ENCODE data around the gene CLDN20. TPM values are rescaled to one million over a fixed set of nuclear protein-coding genes. Genes with fewer than 3 reads are reported as not detected.

Gene CLDN20
- total and polyA plus RNA-seq, 2 of the 4 experiments (the other 2 are of a cell fraction), result not detected

DNA sequence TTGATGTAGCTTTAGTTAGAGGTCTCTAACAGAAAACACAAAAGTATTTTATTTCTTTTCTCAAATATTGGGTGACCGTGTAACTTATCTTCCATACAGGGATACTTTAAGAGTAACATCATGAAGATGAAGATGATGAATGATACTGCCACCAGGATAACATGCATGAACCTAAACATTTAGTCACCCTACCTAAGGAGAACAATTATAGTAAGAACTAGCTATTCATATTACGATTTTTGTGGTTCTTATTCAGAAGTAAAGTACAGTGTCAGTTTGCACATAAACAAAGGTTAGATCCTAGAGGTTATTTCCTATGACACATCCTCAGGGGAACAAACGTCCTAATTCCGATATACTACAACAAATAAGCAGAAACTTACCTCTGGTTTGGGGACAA is 21.0 kb downstream of the CLDN20 start:
- ATAC-seq (ENCODE audit: low read depth), result no peak
- no peak overlapping the region for H3K27ac ChIP-seq (ENCODE audit: insufficient read depth, low read length)
- CTCF ChIA-PET, result no interaction called here
- no peak overlapping the region for H2BK20ac ChIP-seq (ENCODE audit: low read depth, low read length)
- no peak overlapping the region for H2BK120ac ChIP-seq (ENCODE audit: low read depth, low read length)
- dilution Hi-C loops (cut with HindIII; ENCODE audit: low sequenced_read_pairs, unreplicated experiment), result no loop called here
- H4K8ac ChIP-seq (ENCODE audit: low read depth in 2 of 2, low read length in 2 of 2), result no peak overlapping the region
- peaks cover 18% of the 10 kb centered on the region for H3K36me3 ChIP-seq (ENCODE audit: control insufficient read depth, insufficient read depth, low read length)
- intact Hi-C loops (cut with micrococcal nuclease), result no loop called here
- no peak overlapping the region for H4K91ac ChIP-seq (ENCODE audit: insufficient read depth, low read depth, low read length)
- no peak overlapping the region for H4K5ac ChIP-seq (ENCODE audit: low read depth, low read length)
- H3K14ac ChIP-seq (replicated peaks; ENCODE audit: low read depth, low read length), result no peak overlapping the region
- H2AFZ ChIP-seq (replicated peaks; ENCODE audit: low read length, poor library complexity), result no peak overlapping the region
- no peak overlapping the region for H2AK5ac ChIP-seq (ENCODE audit: low read depth, low read length)
- H3K27me3 ChIP-seq (ENCODE audit: control insufficient read depth, insufficient read depth, low read length), result no peaks in the 10 kb centered on the region
- no TSS peak for BruUV-seq (replicated peaks)
- no peak overlapping the region for H3K18ac ChIP-seq (ENCODE audit: low read depth, low read length)
- H3K4me3 ChIP-seq (ENCODE audit: insufficient read depth, low read depth, low read length), result no peak overlapping the region
- H2BK5ac ChIP-seq (ENCODE audit: low read depth, low read length, poor library complexity, severe bottlenecking), result no peak overlapping the region
- no peaks in the 10 kb centered on the region for H4K20me1 ChIP-seq (ENCODE audit: insufficient read depth, low read length)
- DNase-seq, result no peak
- WGBS, 2 experiments (ENCODE audit: extremely low coverage in 2 of 2, insufficient read length in 1 of 2), result no CpG with 5 or more reads among the region's 4 CpGs
- peaks cover 2% of the 10 kb centered on the region; the same call in 1 of the 2 replicates for H3K9me1 ChIP-seq (ENCODE audit: insufficient read depth, low read length)
- no peak overlapping the region for H3K9ac ChIP-seq (ENCODE audit: low read depth, low read length)
- POLR2A ChIA-PET (ENCODE audit: unreplicated experiment), result no interaction called here
- TF ChIP-seq SMC3 (IDR thresholded peaks at IDR 0.05; ENCODE audit: low read depth, low read length) (no peak), CEBPB (IDR thresholded peaks at IDR 0.05; ENCODE audit: low read depth, low read length) (no peak), BHLHE40 (IDR thresholded peaks at IDR 0.05; ENCODE audit: low read depth, low read length) (no peak), RFX5 (IDR thresholded peaks at IDR 0.05; ENCODE audit: low read depth, low read length) (no peak), FOS (IDR thresholded peaks at IDR 0.05; ENCODE audit: low read depth, low read length) (no peak), POLR2A (IDR thresholded peaks at IDR 0.05; ENCODE audit: low read depth, low read length) (no peak), CHD1 (IDR thresholded peaks at IDR 0.05; ENCODE audit: low read depth, low read length) (no peak), RAD21 (IDR thresholded peaks at IDR 0.05; ENCODE audit: low read length) (no peak), RCOR1 (IDR thresholded peaks at IDR 0.05; ENCODE audit: insufficient replicate concordance, low read length) (no peak), MXI1 (IDR thresholded peaks at IDR 0.05; ENCODE audit: borderline replicate concordance, low read depth, low read length) (no peak), MAZ (IDR thresholded peaks at IDR 0.05; ENCODE audit: borderline replicate concordance, low read depth, low read length) (no peak), NFE2L2 (IDR thresholded peaks at IDR 0.05; ENCODE audit: low read depth, low read length) (no peak), MAFK (IDR thresholded peaks at IDR 0.05; ENCODE audit: low read depth, low read length) (no peak)
- TF ChIP-seq, protein P1, sequence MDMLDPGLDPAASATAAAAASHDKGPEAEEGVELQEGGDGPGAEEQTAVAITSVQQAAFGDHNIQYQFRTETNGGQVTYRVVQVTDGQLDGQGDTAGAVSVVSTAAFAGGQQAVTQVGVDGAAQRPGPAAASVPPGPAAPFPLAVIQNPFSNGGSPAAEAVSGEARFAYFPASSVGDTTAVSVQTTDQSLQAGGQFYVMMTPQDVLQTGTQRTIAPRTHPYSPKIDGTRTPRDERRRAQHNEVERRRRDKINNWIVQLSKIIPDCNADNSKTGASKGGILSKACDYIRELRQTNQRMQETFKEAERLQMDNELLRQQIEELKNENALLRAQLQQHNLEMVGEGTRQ (IDR thresholded peaks at IDR 0.05; ENCODE audit: low read depth, low read length), result no peak
- TF ChIP-seq, protein P2, sequence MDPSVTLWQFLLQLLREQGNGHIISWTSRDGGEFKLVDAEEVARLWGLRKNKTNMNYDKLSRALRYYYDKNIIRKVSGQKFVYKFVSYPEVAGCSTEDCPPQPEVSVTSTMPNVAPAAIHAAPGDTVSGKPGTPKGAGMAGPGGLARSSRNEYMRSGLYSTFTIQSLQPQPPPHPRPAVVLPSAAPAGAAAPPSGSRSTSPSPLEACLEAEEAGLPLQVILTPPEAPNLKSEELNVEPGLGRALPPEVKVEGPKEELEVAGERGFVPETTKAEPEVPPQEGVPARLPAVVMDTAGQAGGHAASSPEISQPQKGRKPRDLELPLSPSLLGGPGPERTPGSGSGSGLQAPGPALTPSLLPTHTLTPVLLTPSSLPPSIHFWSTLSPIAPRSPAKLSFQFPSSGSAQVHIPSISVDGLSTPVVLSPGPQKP (IDR thresholded peaks at IDR 0.05; ENCODE audit: borderline replicate concordance, low read depth, low read length), result no peak
- TF ChIP-seq, protein P3, sequence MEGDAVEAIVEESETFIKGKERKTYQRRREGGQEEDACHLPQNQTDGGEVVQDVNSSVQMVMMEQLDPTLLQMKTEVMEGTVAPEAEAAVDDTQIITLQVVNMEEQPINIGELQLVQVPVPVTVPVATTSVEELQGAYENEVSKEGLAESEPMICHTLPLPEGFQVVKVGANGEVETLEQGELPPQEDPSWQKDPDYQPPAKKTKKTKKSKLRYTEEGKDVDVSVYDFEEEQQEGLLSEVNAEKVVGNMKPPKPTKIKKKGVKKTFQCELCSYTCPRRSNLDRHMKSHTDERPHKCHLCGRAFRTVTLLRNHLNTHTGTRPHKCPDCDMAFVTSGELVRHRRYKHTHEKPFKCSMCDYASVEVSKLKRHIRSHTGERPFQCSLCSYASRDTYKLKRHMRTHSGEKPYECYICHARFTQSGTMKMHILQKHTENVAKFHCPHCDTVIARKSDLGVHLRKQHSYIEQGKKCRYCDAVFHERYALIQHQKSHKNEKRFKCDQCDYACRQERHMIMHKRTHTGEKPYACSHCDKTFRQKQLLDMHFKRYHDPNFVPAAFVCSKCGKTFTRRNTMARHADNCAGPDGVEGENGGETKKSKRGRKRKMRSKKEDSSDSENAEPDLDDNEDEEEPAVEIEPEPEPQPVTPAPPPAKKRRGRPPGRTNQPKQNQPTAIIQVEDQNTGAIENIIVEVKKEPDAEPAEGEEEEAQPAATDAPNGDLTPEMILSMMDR (conservative IDR thresholded peaks at IDR 0.05; ENCODE audit: low read depth, low read length), result no peak
- in situ Hi-C loops (cut with MboI; ENCODE audit: low sequenced_read_pairs), result no loop called here
- H2AK9ac ChIP-seq (replicated peaks; ENCODE audit: low read depth, low read length, poor library complexity), result no peak overlapping the region
- no peak overlapping the region for H3K4ac ChIP-seq (ENCODE audit: low read depth, low read length)
- H3K4me1 ChIP-seq (ENCODE audit: control insufficient read depth, insufficient read depth, low read length), result no peaks in the 10 kb centered on the region
- no peak overlapping the region for H3K23ac ChIP-seq (ENCODE audit: low read depth, low read length)
- no peak overlapping the region for H3K56ac ChIP-seq (ENCODE audit: extremely low read depth, insufficient read depth, low read length)
- no peak overlapping the region for H3K4me2 ChIP-seq (ENCODE audit: low read depth, low read length)
- H3K9me3 ChIP-seq (ENCODE audit: control insufficient read depth, insufficient read depth, low read length), result no peaks in the 10 kb centered on the region
- peaks cover 8 to 18% of the 10 kb centered on the region in 2 experiments; a peak in 3 of 4 replicates for H3K79me1 ChIP-seq (ENCODE audit: low read depth in 1 of 2, low read length in 2 of 2)
- no peak overlapping the region for H2BK15ac ChIP-seq (ENCODE audit: low read depth, low read length)

Data from IMR-90 (cell line).